ENCODE results near the gene COL5A2.

Gene COL5A2

DNA sequence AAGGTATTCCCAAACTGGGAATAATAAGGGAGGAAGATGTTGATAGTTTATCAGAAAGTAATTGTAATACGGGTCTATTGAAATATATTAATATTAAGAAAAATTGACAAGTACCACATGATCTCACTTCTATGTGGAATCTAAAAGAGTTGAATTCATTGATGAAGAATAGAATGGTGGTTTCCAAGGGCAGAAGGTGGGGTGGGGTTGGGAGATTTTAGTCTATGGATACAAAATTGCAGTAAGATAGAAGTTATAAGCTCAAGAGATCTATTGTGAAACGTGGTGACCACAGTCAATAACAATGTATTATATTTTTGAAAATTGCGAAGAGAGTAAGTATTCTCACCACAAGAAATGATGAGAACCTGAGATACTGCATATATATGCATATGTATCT is 166.5 kb downstream of the COL5A2 start:
- Histone ChIP-seq H3K4me3 (ENCODE audit: low read depth, low read length) (no peak overlapping the region), H3K27me3 (replicated peaks) (no peaks in the 10 kb centered on the region), H3K36me3 (replicated peaks) (peaks cover 41% of the 10 kb centered on the region), H3K27ac (no peak overlapping the region)
- no peak for DNase-seq
- TF ChIP-seq, protein P1, sequence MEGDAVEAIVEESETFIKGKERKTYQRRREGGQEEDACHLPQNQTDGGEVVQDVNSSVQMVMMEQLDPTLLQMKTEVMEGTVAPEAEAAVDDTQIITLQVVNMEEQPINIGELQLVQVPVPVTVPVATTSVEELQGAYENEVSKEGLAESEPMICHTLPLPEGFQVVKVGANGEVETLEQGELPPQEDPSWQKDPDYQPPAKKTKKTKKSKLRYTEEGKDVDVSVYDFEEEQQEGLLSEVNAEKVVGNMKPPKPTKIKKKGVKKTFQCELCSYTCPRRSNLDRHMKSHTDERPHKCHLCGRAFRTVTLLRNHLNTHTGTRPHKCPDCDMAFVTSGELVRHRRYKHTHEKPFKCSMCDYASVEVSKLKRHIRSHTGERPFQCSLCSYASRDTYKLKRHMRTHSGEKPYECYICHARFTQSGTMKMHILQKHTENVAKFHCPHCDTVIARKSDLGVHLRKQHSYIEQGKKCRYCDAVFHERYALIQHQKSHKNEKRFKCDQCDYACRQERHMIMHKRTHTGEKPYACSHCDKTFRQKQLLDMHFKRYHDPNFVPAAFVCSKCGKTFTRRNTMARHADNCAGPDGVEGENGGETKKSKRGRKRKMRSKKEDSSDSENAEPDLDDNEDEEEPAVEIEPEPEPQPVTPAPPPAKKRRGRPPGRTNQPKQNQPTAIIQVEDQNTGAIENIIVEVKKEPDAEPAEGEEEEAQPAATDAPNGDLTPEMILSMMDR (IDR thresholded peaks at IDR 0.05; ENCODE audit: low read depth, low read length, missing control alignments), result no peak
- in situ Hi-C loops (cut with HindIII; ENCODE audit: low pct_ligation_motif_present, low sequenced_read_pairs), result no loop called here

DNA sequence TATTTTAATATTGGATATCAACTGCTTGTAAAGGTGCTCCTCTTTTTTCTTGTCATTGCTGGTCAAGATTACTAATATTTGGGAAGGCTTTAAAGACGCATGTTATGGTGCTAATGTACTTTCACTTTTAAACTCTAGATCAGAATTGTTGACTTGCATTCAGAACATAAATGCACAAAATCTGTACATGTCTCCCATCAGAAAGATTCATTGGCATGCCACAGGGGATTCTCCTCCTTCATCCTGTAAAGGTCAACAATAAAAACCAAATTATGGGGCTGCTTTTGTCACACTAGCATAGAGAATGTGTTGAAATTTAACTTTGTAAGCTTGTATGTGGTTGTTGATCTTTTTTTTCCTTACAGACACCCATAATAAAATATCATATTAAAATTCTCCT is 167.2 kb downstream of the COL5A2 start:
- DNase-seq, result no peak
- Histone ChIP-seq H3K27ac (no peak overlapping the region), H3K4me3 (ENCODE audit: low read depth, low read length) (no peak overlapping the region), H3K27me3 (replicated peaks) (no peaks in the 10 kb centered on the region), H3K36me3 (replicated peaks) (peaks cover 47% of the 10 kb centered on the region)
- in situ Hi-C loops (cut with HindIII; ENCODE audit: low pct_ligation_motif_present, low sequenced_read_pairs), result no loop called here
- TF ChIP-seq, protein P1 (IDR thresholded peaks at IDR 0.05; ENCODE audit: low read depth, low read length, missing control alignments), result no peak

DNA sequence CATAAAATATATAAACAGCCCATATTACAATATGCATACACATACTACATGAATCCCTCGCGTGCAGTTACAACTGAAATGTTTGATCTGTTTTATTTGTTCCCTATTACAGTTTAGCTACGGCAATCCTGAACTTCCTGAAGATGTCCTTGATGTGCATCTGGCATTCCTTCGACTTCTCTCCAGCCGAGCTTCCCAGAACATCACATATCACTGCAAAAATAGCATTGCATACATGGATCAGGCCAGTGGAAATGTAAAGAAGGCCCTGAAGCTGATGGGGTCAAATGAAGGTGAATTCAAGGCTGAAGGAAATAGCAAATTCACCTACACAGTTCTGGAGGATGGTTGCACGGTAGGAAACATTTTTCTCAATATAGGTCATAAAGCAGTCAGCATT is 169.0 kb downstream of the COL5A2 start:
- Histone ChIP-seq H3K36me3 (replicated peaks) (peaks cover 61% of the 10 kb centered on the region), H3K4me3 (ENCODE audit: low read depth, low read length) (no peak overlapping the region), H3K27me3 (replicated peaks) (no peaks in the 10 kb centered on the region), H3K27ac (no peak overlapping the region)
- no peak for DNase-seq
- TF ChIP-seq, protein P1 (IDR thresholded peaks at IDR 0.05; ENCODE audit: low read depth, low read length, missing control alignments), result no peak
- in situ Hi-C loops (cut with HindIII; ENCODE audit: low pct_ligation_motif_present, low sequenced_read_pairs), result no loop called here

DNA sequence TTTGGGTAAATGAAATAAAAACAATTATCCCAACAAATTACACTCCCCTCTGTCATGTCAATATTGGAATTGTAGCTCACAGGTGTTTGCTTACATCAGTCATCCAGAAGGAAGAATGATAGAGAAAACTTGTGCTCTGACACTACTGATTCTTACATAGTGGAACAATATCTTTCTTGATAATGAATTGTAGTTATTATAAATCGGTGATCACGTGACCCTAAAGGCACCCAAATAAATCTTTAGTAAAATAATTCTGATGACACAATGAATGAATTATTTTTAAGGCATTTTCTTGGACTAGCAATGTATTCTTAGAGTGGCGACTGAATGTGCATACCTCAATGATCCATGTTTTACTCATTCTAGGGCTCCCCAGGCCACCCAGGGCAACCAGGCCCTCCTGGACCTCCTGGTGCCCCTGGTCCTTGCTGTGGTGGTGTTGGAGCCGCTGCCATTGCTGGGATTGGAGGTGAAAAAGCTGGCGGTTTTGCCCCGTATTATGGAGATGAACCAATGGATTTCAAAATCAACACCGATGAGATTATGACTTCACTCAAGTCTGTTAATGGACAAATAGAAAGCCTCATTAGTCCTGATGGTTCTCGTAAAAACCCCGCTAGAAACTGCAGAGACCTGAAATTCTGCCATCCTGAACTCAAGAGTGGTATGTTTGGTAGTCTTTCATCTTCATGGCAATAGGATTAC is 170.9 kb downstream of the COL5A2 start:
- in situ Hi-C loops (cut with HindIII; ENCODE audit: low pct_ligation_motif_present, low sequenced_read_pairs), result no loop called here

DNA sequence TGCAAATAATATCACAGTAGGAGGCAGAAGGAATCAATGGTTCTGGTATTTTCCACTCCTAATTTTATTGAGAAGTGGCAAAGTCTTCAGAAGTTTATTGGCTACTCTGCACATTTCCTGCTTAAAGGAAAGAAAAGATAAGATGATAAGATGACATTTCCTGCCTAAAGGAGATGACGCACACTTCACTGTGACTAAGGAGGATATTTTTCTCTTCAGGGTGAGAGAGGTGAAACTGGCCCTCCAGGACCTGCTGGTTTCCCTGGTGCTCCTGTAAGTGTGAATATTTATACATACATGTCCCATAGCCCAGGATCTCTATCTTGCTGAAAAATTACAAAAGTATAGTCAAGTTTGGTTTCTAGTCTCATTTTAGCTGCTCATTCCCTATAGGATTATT is 177.5 kb downstream of the COL5A2 start:
- no peak overlapping the region for H3K4me3 ChIP-seq (ENCODE audit: low read depth, low read length)
- in situ Hi-C loops (cut with HindIII; ENCODE audit: low pct_ligation_motif_present, low sequenced_read_pairs), result no loop called here
- peak overlapping the region; percentile 70 for H3K27ac ChIP-seq
- TF ChIP-seq, protein P1 (IDR thresholded peaks at IDR 0.05; ENCODE audit: low read depth, low read length, missing control alignments), result no peak
- DNase-seq, result peak; percentile 75
- H3K36me3 ChIP-seq (replicated peaks), result peaks cover 84% of the 10 kb centered on the region
- H3K27me3 ChIP-seq (replicated peaks), result no peaks in the 10 kb centered on the region

More for the DNA sequence above, 170.9 kb downstream of the COL5A2 start:
- Histone ChIP-seq H3K27me3 (replicated peaks) (no peaks in the 10 kb centered on the region), H3K4me3 (ENCODE audit: low read depth, low read length) (no peak overlapping the region), H3K36me3 (replicated peaks) (peaks cover 79% of the 10 kb centered on the region), H3K27ac (no peak overlapping the region)
- DNase-seq, result no peak
- TF ChIP-seq, protein P1 (IDR thresholded peaks at IDR 0.05; ENCODE audit: low read depth, low read length, missing control alignments), result no peak

DNA sequence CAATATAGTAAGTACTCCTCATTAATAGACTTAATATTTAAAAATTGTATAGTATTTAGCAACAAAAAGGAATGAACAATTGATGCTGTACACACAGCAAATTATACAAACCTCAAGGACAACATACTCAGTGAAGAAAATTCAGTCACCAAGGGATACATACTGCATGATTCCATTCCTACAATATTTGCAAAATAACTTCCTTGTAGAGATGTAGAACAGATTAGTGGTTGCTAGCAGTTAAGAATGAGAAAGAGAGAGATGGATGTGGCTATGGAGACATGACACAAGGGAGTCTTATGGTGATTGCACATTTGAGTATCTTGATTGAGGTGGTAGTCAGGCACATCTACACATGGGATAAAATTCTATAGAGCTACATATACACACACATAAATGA is 179.3 kb downstream of the COL5A2 start:
- Histone ChIP-seq H3K27me3 (replicated peaks) (no peaks in the 10 kb centered on the region), H3K36me3 (replicated peaks) (peaks cover 88% of the 10 kb centered on the region), H3K27ac (no peak overlapping the region), H3K4me3 (ENCODE audit: low read depth, low read length) (no peak overlapping the region)
- no peak for DNase-seq
- in situ Hi-C loops (cut with HindIII; ENCODE audit: low pct_ligation_motif_present, low sequenced_read_pairs), result no loop called here
- TF ChIP-seq, protein P1 (IDR thresholded peaks at IDR 0.05; ENCODE audit: low read depth, low read length, missing control alignments), result no peak

Data from brain microvascular endothelial cell (primary cell).